DOHH2 (cell line): Measurements from ENCODE around the gene GCA.

ENCODE experiments used
- EZH2phosphoT487 ChIP-seq: fragments of 200-600 bp; sonication (generic); IDR thresholded peaks from 2 replicates; pipeline ENCODE4 v1.6.1; 2017; ENCODE audit warnings: borderline replicate concordance, mild to moderate bottlenecking, antibody characterized with exemption, low read length, moderate library complexity, mixed read lengths
- TF ChIP-seq, protein P1 (sequence below): fragments of 200-600 bp; sonication (generic); IDR thresholded peaks from one replicate; pipeline ENCODE4 v1.5.1; 2014; ENCODE audit warnings: antibody characterized with exemption, mild to moderate bottlenecking, low read depth, low read length; ENCODE audit not compliant: poor library complexity, severe bottlenecking

DNA sequence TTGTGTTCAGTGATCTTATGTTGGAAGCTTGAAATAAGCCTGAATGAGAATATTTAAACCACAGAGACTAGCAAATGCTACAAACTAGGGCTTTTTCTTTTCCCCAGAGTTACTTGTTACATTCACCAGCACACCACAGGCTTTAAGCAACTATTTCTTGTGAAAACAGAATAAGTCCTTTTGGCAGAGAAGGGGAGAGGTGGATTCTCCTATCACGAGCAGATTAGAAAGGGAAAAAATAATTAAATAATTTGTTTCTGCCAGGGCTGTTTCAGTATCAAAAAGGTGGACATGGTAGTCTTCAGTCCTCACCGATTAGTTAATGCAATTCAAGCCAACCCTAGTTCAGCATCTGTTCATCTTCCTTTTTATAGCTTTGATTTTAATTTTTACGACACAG is 38.0 kb upstream of the GCA start:
- TF ChIP-seq, protein P1, sequence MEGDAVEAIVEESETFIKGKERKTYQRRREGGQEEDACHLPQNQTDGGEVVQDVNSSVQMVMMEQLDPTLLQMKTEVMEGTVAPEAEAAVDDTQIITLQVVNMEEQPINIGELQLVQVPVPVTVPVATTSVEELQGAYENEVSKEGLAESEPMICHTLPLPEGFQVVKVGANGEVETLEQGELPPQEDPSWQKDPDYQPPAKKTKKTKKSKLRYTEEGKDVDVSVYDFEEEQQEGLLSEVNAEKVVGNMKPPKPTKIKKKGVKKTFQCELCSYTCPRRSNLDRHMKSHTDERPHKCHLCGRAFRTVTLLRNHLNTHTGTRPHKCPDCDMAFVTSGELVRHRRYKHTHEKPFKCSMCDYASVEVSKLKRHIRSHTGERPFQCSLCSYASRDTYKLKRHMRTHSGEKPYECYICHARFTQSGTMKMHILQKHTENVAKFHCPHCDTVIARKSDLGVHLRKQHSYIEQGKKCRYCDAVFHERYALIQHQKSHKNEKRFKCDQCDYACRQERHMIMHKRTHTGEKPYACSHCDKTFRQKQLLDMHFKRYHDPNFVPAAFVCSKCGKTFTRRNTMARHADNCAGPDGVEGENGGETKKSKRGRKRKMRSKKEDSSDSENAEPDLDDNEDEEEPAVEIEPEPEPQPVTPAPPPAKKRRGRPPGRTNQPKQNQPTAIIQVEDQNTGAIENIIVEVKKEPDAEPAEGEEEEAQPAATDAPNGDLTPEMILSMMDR: no peak
- TF ChIP-seq EZH2phosphoT487: no peak
